RPMI7951 (cell line): ENCODE measurements around the gene FBXL12. TPM values are rescaled to one million over a fixed set of nuclear protein-coding genes. Genes with fewer than 3 reads are reported as not detected.
"Not testable (repeated sequence)": the region's sequence is repeated elsewhere in the genome, so short reads cannot be mapped to it uniquely, and the experiment has no call there.

Experiments
- DNase-seq: peaks from one replicate; pipeline ENCODE4 v3.0.0-alpha.2; 2012; ENCODE audit warnings: low read depth
- total RNA-seq: library from RNA; depleted of rRNA; stranded (reverse); fragments of >200 nt; shearing (Covaris generic); gene quantifications from 2 replicates; pipeline ENCODE4 v1.2.3, GENCODE V29; 2014; rRNA removed

FBXL12 gene, protein sequence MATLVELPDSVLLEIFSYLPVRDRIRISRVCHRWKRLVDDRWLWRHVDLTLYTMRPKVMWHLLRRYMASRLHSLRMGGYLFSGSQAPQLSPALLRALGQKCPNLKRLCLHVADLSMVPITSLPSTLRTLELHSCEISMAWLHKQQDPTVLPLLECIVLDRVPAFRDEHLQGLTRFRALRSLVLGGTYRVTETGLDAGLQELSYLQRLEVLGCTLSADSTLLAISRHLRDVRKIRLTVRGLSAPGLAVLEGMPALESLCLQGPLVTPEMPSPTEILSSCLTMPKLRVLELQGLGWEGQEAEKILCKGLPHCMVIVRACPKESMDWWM
- 13.9 and 20.9 TPM in 2 replicates for total RNA-seq

GRCh38 chr19:9818734-9819595, at the start of gene FBXL12:
TSS of gene FBXL12 (minus strand) at chr19:9819079. CDS start at chr19:9818813, 266 bp downstream.
- DNase-seq, result peak; percentile 98

GRCh38 chr19:9865732-9866501, 47.0 kb upstream of the FBXL12 start:
- DNase-seq, result no peak

- DNase-seq, result no peak
Observed at GRCh38 chr19:9863759-9864158, 44.9 kb upstream of the FBXL12 start.

- DNase-seq, result no peak
Observed at GRCh38 chr19:9862938-9863337, 44.1 kb upstream of the FBXL12 start.

DNA sequence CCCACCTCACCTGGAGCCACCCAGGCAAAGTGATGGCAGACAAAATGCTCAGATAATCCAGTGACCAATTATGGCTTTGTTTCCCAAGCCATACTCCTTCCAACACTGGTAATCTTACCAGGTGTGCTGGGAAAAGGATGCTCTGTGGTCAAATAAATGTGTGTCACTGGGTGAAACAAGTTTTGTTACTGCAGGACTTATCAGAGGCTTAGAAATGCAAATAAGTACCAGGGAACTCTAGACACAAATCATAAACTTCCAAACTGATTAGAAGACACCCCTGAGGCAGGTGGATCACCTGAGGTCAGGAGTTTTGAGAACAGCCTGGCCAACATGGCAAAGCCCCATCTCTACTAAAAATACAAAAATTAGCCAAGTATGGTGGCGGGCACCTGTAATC, 42.6 kb upstream of the FBXL12 start:
- no peak for DNase-seq

GRCh38 chr19:9860407-9860806, 41.5 kb upstream of the FBXL12 start:
- no peak for DNase-seq

- DNase-seq, result no peak
Observed at GRCh38 chr19:9858766-9859165, 39.9 kb upstream of the FBXL12 start.

DNA sequence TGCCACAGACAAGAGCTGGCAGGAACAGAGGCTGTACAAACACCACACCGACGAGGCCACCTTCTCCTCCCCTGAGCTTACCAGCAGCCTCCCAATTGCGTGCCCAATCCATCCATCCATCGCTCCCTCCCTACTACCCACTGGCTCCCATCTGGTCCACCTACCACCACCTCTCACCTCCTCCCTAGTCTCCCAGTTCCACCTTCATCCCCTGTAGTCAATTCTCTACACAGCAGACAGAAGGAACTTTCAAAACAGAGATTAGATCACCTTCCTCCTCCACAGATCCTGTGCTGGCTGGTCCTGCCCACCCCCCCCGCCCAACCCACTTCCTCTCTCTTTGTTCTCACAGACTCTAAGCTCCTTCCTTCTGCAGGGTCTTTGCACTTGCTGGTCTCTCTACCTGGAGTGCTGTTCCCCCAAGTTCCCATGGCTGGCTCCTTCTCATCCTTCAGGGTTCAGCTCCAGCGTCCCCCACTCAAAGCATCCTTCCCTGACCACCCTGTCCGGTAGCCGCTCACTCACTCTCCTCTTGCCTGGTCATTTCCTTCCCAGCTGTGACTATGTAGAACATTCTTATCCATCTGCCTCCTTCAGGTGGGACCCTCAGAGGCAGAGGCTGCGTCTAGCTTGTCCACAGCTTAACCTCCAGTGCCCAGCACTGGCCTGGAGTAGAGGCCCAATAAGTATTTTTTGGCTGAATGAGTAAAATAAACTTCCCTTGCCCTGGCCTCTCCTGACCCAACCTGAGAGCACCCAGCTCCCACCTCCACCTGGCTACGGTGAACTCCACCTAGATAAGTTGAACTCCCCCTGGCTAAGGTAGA, 39.3 kb upstream of the FBXL12 start:
- no peak for DNase-seq

DNA sequence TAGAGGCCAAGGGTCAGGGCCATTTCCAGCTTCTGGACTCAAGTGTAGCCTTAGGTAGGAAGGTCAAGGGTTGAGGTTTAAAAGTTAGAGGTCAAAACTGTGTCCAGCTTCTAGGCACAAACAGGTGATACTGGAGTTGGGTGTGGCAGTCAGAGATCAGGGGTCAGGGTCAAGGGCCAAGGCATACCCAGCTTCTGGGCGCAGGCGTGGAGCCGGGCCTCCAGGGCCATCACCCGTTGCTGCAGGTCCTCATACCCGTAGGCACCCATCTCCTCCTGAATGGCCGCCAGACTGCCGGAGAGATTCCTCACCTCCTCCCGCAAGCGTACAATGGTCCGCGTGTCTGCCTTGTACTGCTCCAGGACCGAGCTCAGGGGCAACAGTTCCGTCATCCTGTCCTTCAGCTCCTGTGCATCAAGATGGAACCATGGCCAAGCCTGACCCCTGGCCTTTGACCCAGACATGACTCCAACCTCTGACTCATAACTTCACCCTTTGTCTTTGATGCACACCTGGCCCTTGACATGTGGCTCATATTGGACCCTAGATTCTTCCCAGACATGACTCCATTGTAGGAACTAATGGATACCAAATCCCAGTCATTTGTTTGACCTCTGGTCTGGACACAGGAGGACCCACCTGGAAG, 38.3 kb upstream of the FBXL12 start:
- no peak for DNase-seq

DNA sequence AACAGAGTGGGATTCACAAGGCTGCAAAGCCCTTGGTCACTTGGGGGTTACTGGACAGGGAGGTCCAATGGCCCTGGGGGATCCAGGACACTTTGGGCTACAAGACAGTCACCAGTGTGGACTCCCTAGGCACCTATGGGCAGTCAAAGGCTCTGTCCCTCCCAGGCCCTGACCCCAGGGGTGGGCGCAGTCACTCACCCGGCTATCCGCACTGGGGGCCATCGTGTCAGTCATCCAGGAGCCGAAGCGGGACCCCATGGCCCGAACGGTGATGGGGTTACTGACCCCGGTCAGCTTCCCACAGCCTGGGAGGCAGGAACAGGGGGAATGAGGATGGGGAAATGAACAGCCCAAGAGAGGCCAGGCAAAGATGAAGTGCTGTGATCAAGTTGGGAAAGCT, 37.7 kb upstream of the FBXL12 start:
- DNase-seq, result no peak

DNA sequence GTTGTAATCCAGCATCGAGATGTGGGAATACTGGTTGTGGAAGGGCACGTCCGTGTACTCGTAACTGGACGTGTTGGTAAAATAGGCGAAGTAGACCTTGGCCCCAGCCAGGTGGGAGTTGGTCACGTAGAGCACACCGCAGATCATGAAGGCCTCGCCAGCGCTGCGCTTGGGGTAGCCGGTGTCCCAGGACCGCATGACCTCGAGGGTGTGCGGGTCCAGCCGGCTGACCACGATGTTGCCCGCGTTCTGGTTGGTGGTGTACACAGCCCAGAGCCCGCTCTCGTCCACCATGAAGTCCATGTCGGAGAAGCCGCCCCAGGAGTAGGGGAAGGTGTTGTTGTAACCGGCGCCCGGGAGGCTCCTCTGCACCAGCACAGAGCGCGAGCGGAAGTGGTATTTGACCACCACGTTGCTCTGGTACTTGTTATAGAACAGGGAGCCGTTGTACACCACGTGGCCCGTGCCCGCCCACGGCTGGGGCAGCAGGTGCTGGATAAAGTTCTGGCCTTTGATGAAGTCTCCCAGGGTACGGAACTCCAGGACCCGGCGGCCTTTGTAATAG, 35.5 kb upstream of the FBXL12 start:
- DNase-seq, result no peak

- no peak for DNase-seq
Observed at GRCh38 chr19:9850235-9850959, 31.5 kb upstream of the FBXL12 start.

DNA sequence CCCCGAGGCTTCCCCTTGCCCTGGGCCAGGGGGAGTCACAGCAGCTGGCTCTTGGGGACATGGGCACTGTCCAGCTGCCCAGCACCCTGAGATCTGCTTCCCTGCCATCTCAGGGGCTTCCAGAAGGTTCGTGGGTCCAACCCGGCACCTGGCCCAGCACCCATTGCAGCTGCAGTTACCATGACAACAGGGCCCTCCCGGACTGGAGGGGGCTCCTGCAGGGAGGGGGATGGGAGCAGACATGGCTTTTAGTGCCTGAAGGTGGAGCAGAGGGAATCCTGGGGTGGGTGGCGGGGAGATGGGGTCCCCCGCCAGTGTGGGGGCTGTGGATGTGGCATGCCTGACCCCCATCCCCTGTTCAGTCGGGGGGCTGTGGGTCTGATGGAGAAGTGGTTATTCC, 30.9 kb upstream of the FBXL12 start:
- DNase-seq, result no peak

GRCh38 chr19:9848762-9849161, 29.9 kb upstream of the FBXL12 start:
- DNase-seq, result no peak

- DNase-seq, result no peak
Observed at GRCh38 chr19:9848060-9848459, 29.2 kb upstream of the FBXL12 start.

GRCh38 chr19:9847087-9847671, 28.3 kb upstream of the FBXL12 start:
- peak; percentile 79 for DNase-seq

DNA sequence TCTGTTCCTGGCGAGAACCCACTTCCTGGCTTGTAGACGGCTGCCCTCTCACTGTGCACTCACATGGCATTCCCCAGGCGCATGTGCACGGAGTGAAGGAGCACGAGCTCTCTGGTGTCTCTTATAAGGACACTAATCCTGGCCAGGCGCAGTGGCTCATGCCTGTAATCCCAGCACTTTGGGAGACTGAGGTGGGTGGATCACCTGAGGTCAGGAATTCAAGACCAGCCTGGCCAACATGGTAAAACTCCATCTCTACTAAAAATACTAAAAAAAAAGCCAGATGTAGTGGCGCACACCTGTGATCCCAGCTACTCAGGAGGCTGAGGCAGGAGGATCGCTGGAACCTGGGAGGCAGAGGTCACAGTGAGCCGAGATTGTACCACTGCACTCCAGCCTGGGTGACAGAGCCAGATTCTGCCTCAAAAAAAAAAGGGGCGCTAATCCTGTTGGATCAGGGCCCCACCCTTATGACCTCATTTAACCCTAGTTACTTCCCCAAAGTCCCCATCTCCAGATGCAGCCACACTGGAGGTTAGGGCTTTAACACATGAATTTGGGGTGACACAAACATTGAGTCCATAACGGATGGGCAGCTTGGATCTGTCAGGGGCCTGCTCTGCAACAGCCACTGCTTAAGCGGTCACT, 24.9 kb upstream of the FBXL12 start:
- DNase-seq, result not testable (repeated sequence)

DNA sequence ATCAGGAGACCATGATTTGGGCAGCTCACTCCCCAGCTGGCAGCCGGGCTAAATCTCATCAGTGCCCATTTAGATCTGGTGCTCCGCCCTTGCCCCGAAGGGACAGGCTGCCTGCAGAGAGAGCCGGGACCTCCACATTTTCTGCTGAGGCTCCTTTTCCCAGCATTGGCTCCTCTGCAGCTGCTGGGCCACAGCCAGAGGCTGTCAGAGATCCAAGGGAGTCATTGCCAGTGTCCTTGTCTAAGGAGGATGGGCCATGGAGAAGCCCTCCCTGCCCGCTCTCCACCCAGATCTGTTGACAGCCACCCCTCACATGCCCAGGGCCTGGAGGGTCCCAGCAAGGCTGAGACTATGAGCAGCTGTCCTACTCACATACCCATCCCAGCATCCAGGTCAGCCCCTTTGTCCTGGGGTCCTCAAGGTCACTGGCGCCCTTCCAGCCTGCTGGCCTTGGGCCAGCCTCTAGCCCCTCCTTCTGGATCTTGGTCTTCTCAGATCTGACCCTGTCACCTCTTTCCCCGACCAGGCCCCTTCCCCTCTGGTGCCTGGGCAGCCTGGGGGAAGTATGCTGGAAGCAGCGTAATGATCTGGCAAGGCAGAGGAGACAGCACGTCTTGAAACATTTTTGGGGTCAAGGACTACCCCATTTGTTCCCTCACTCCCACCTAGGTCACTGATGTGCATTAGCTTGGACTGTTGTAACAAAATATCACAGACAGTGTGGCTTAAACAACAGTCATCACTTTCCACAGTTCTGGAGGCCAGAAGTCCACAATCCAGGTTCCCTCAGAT, 24.2 kb upstream of the FBXL12 start:
- DNase-seq, result no peak
